SU-DHL-6 (cell line): ENCODE data around the gene DRAXIN.

Experiments used
- EZH2phosphoT487 ChIP-seq: fragments of 200-600 bp; sonication (generic), shearing (Covaris generic); conservative IDR thresholded peaks from 2 replicates; pipeline ENCODE4 v1.6.1; 2018; ENCODE audit warnings: mild to moderate bottlenecking, antibody characterized with exemption, low read length, moderate library complexity, mixed read lengths
- TF ChIP-seq, protein P1 (sequence below): fragments of 200-600 bp; sonication (generic); IDR thresholded peaks from one replicate; pipeline ENCODE4 v1.5.1; 2017; ENCODE audit warnings: antibody characterized with exemption, mild to moderate bottlenecking, low read length, moderate library complexity; ENCODE audit not compliant: insufficient read depth, poor library complexity, severe bottlenecking

DNA sequence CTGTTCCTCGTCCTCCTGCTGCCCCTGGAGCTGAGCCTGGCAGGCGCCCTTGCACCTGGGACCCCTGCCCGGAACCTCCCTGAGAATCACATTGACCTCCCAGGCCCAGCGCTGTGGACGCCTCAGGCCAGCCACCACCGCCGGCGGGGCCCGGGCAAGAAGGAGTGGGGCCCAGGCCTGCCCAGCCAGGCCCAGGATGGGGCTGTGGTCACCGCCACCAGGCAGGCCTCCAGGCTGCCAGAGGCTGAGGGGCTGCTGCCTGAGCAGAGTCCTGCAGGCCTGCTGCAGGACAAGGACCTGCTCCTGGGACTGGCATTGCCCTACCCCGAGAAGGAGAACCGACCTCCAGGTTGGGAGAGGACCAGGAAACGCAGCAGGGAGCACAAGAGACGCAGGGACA lies 14.8 kb downstream of the DRAXIN start:
- TF ChIP-seq, protein P1, sequence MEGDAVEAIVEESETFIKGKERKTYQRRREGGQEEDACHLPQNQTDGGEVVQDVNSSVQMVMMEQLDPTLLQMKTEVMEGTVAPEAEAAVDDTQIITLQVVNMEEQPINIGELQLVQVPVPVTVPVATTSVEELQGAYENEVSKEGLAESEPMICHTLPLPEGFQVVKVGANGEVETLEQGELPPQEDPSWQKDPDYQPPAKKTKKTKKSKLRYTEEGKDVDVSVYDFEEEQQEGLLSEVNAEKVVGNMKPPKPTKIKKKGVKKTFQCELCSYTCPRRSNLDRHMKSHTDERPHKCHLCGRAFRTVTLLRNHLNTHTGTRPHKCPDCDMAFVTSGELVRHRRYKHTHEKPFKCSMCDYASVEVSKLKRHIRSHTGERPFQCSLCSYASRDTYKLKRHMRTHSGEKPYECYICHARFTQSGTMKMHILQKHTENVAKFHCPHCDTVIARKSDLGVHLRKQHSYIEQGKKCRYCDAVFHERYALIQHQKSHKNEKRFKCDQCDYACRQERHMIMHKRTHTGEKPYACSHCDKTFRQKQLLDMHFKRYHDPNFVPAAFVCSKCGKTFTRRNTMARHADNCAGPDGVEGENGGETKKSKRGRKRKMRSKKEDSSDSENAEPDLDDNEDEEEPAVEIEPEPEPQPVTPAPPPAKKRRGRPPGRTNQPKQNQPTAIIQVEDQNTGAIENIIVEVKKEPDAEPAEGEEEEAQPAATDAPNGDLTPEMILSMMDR, result no peak
- no peak for TF ChIP-seq EZH2phosphoT487
